GF-D8 (cell line): Measurements from ENCODE around the gene ERP44.
"Not testable (repeated sequence)": the region's sequence is repeated elsewhere in the genome, so short reads cannot be mapped to it uniquely, and the experiment has no call there.

ENCODE experiments used
- DNase-seq: peaks from one replicate; lab custom pipeline; 2025; lab: John Stamatoyannopoulos, UW

The ERP44 gene

DNA sequence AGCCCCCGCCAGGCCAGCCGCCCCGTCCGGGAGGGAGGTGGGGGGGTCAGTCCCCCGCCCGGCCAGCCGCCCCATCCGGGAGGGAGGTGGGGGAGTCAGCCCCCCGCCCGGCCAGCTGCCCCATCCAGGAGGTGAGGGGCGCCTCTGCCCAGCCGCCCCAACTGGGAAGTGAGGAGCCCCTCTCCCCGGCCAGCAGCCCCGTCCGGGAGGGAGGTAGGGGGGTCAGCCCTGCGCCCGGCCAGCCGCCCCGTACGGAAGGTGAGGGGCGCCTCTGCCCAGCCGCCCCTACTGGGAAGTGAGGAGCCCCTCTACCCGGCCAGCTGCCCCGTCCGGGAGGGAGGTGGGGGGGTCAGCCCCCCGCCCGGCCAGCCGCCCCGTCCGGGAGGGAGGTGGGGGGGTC, 30.8 kb downstream of the ERP44 start:
- DNase-seq, result not testable (repeated sequence)

DNA sequence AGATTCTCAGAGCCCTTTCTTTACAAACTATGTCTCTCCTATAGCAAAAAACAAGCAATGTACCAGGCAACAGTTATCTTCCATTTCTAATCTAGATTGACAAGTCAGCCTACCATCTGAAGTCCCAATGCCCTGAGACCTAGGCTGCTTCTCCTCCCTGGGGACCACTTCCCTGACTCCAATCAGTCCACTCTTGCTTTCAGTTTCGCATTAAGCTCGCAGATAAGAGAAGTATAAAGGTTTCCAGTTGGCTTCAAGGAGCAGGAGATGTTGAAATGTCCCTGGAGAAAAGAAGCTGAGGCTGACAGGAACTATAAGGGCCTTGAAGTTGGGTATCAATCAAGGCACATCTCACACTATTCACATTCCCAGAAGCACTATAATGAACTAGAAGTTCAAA, 32.3 kb downstream of the ERP44 start:
- peak; percentile 63 for DNase-seq

DNA sequence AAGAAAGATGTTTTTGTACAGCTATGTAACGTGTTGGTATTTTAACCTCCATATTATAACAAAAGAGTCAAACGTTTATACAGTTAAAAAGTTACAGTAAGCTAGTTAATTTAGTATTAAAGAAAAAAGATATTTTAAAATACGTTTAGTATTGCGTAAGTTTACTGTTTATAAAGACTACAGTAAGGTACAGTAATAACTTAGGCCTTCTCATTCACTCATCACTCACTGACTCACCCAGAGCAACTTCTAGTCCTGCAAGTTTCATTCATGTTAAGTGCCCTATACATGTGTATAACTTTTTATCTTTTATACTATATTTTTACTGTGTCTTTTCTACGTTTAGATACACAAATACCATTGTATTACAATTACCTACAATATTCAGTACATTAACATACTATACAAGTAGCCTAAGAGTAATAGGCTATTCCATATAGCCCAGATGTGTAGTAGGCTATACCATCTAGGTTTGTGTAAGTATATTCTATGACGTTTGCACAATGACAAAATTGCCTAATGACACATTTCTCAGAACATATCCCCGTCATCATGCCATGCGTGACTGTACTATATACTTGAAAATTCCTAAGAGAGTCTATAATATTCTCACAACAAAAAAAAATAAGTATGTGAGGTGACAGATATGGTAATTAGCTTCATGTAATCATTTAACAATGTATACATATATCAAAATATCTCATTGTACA, 33.8 kb downstream of the ERP44 start:
- DNase-seq, result no peak

DNA sequence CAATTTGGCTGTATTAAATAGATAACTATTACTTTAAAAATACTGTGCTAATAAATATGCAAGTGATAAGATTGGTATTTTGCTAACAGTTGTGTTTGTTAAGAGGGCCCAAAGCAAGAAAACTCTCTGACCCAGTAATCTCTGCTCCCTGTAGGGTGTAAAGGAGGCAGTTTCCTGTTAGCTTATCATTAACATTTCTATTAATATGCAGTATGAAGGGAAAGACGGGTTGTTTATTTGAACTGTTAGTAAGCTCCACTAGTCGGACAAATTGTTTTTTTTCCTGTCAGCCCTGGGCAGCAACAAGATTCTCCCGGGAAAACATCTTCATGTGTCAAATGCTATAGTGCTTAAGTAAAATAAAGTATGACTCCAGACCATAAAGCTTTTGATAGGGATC, 35.6 kb downstream of the ERP44 start:
- no peak for DNase-seq

DNA sequence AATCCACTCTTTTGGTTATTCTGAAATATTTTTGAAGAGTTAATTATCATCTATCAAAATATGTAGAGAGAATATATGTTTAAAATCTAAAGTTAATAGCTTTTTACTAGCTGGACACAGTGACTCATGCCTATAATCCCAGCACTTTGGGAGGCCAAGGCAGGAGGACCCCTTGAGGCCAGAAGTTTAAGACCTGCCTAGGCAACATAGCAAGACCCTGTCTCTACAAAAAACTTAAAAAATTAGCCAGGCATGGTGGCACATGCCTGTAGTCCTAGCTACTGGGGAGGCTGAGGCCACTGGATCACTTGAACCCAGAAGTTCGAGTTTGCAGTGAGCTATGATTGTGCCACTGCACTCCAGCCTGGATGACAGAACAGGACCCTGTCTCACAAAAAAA, 36.1 kb downstream of the ERP44 start:
- not testable (repeated sequence) for DNase-seq

DNA sequence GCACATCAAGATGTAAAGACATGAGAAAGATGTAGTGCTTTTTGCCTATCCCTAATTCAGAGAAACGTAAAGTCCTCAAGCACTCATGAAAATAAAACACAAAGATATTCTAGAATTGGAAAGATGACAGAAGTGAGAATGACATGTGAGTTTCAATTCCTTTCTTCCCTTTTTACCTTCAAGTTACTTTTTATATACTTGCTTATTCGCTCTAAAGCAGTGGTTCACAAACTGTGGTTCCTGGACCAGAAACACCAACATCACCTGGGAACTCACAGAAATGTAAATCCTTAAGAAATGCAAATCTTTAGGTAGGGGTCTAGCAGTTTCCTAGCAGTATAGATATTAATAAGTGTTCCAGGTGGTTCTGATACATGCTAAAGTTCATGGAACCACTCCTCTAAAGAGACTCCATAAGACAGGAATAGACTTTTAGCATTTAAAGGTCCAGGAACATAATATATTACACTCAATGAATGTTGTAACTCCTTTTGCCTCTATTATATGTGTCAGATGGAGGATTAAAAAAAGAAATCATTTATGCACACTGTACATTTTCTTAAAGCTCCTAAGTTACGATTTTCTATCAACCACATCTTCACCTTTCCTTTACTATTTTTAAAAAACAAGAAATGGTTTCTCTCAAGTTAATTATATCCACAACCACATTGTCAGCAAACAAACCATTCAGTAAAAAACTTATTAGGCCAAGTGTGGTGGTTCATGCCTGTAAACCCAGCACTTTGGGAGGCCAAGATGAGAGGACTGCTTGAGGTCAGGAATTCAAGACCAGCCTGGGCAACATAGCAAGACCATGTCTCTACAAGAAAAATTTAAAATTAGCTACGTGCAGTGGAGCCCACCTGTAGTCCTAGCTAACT, 39.9 kb downstream of the ERP44 start:
- no peak for DNase-seq

DNA sequence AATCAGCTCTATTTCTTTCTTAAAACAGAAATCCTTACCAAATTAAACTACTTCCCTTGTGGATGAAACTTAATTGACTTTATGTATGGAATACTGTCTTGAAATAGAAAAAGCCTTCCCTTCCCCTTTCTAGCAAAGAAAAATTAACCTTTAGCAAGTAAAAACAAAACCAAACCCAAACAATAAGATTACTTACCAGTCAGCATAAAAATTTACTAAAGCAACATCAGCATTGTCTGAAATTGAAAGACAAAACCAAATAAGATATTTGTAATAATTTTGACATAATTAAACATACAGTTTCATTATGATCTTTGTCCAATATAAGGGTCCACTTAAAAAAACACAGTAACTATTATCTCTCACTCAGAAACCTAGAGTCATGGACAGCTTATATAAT, 41.2 kb downstream of the ERP44 start:
- no peak for DNase-seq

DNA sequence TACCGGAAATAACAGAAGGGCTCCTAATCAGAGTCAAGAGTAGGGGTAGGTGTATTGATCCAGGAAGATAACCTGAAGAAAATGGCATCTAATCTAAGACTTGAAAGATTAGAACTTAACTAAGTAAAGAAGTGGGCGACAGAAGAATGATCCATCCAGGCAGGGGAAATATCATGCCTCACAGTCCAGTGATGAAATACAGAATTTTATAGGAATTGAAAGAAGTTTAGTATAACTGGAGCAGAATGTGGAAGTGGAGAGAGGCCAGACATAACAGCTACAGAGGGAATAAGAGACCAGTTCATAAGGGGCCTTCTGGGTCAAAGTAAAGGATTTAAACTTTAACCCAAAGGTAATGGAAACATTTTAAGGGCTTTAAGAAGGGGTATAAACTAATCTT, 42.2 kb downstream of the ERP44 start:
- no peak for DNase-seq

DNA sequence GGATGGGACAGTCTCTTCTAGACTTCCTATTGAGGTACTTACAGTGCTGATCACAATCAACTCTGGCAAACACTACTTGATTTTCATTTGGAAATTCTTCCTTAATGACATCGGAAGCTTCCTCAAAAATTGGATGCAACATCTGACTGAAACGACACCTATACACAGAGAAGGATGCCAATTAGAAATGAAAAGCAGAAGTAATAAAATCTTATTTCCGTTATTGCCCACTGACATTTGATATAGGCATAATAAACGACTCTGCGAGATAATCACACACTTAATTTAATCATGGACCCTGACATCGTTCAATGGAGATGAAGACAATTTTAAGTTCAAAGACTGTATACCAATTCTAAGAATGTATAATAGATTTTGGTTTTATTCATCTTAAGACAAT, 46.4 kb downstream of the ERP44 start:
- peak; percentile 47 for DNase-seq

DNA sequence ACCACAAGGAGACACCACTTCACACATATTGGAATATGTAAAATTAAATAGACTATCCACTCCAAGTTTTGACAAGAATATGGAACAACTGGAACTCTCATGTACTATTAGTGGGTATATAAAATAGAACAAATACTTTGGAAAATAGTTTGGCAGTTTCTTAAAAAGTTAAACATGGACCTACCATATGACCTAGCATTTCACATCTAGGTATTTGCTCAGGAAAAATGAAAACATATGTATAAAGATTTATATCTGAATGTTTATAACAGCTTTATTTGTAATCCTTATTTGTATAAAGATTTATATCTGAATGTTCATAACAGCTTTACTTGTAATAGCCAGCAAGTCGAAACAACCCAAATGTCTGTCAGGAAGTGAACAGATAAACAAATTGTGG, 49.2 kb downstream of the ERP44 start:
- no peak for DNase-seq

DNA sequence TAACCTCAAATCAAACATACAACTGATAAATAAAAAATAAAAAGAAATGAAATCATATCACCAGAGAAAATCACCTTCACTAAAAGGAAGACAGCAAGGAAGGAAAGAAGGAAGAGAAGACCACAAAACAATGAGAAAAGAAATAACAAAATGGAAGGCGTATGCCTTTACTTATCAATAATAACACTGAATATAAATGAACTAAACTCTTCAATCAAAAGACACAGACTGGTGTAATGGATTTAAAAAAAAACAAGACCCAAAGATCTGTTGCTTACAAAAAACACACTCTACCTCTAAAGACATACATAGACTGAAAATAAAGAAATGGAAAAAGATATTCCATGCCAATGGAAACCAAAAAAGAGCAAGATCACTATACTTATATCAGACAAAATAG, 60.3 kb downstream of the ERP44 start:
- no peak for DNase-seq

DNA sequence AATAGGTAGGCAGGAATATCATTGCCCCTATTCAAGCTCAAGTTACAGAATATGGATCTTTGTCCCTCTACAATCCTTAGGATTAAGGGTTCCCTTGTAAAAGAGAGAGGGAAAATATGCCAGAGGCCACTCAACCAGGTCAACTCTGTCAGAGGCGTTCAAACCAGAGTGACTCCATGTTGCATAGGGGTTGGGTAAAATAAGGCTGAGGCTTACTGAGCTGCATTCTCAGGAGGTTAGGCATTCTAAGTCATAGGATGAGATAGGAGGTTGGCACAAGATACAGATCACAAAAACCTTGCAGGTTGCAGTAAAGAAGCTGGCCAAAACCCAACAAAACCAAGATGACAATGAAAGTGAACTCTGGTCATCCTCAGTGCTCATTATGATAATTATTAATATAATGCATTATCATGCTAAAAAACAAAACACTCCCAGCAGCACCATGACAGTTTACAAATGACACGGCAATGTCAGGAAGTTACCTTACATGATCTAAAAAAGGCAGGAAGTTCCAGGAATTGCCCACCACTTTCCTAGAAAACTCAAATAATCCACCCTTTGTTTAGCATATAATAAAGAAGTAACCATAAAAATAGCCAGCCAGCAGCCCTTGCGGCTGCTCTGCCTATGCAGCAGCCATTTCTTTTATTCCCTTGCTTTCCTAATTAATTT, 64.8 kb downstream of the ERP44 start:
- DNase-seq, result peak; percentile 26

DNA sequence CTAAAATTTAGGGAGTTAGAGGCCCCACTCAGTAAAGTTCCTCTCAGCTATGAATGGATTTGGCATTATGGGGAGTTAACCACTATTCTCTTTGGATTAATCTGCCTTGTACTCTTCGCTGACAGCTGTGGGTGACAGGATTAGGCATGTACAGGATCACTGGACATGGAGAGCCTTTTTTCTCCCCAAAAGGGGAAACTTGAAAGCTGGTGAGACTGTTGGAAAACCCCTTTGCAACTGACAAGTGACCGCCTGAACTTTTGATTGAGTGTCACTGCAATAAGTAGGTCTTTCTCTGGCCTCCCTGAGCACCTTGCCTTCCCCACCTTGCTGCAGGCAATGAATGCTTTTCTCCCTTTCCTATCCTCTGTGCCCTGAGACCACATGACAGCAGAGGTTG, 68.3 kb downstream of the ERP44 start:
- no peak for DNase-seq

DNA sequence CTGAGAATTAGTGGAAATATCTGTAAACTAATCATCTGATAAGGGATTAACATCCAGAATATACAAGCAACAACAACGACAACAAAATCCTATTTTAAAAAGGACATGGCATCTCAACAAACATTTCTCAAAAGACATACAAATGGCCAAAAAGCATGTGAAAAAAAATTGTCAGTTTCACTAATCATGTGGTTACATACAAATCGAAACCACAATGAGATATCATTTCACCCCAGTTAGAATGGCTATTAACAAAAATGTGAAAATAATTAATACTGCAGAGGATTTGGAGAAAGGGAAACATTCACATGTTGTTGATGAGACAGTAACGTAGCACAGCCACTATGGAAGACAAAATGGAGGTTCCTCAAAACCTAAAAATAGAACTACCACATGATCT, 69.5 kb downstream of the ERP44 start:
- DNase-seq, result no peak

DNA sequence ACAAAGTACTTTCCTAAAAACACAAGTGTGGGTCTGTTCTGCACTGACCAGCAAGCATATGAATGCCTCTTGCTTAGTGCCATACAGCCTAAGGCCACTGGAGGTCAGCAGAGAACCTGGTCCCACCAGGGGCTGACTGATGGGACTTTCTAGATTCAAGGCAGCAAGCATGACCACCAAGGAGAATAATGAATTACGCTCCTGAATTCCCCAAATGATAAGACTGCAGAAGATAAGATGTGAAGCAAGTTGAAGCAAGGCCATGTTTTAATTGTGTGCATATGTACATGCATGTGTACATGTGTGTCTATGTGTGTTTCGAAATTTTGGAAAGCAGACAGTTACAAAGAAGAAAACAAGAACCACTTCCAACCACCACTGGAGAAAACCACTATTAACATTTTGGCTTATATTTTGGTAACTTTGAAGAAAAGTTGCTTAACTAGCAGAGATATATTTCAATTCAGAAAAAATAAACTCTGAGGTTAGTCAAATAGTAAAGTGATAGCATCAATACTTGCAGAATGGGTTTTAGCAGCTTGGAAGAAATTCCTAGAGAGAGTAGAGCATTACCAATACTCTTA, 70.5 kb downstream of the ERP44 start:
- peak; percentile 62 for DNase-seq

DNA sequence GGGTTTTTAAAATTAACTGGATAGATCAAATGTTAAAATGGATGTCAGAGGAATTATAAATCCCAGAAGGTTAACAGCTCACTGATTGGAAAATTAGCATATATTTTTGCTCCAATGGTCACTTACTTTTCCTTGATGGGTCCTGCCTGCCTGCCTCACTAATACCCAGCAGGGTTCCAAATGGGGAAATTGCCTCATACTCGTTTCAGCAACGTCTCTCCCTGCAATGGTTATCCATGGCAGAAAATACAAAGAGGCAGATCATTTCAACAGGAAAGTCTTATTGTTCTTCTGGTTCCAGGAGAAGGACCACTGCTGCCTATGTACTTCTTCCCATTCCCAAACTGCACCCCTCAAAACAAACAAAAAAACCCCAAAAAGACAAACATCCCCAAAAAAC, 71.3 kb downstream of the ERP44 start:
- no peak for DNase-seq

DNA sequence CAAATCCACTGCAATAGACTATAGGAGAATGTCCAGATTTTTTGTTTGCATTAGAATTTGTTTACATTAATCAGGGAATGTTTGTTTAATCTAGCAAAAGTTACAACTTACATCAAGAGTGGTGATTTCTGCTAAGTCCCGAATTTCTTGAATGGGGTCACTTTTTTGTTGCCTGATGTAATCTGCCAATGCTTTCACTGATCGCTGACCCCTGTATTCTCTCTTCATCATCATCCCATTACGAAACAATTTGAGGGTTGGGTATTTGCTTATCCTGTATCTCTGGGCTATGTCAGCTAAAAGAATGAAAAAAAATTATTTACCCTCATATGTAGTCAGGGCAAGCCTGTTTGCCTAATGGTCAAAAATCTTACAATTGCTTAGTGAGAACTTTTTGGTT, 76.9 kb downstream of the ERP44 start:
- no peak for DNase-seq

DNA sequence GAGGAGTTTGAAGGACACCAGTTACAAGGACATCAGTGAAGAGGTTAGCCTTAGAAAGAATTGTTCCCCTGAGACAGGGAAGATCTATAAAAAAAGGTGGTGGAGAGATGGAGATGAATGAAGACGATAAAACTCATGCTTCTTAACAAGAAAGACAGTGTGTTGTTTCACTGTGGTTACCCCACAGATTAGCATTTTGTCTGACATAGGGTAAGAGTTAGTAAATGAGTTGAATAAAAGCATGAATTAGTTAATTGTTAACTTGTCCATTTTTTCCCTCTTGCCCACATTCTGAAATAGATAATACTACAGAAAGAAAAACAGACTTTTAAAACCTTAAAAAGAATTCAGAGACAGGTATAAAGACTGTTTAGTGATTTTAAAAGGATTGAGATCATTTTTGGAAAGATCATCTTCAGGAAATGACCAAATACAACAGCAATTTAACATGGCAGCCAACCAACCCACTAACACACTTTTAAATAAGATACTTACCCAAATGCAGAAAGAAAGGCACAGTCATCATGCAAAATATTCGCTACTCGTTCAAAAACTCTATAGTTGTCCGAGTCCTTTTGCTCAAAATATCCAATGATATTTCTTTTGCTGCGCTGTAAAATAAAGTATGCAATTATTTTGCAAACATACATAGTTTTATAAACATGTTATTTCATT, 78.5 kb downstream of the ERP44 start:
- DNase-seq, result no peak

DNA sequence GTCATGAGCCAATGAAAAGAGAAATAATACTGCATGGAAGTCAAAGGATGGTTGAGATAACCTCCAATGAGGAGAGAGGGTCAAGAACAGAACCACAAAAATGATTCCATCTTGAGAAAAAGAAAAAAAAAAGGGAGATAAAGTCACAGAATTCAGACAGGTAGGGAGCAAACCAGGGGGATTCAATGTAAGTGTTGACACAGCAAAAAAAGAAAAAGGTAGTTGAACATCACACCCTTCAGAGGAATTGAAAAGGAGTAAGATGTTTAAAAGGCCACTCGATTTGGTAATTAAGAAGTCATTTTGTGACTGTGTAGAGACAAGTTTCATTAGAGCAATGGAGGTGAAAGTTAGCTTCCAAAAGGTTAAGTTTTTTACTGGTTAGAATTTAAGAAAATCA, 79.3 kb downstream of the ERP44 start:
- DNase-seq, result no peak

DNA sequence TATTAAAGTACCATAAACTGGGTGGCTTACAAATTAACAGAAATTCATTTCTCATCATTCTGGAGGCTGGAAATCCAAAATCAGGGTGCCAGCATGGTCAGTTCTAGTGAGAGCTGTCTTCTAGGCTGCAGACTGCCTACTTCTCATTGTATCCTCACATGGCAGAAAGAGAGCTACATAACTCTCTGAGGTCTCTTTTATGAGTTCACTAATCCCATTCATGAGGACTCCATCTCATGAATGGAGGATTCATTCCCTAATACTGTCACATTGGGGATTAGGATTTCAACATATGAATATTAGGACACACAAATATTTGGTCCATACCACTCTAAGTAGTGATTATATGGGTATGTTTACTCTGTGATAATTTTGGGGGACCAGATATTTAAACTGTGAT, 84.0 kb downstream of the ERP44 start:
- no peak for DNase-seq

DNA sequence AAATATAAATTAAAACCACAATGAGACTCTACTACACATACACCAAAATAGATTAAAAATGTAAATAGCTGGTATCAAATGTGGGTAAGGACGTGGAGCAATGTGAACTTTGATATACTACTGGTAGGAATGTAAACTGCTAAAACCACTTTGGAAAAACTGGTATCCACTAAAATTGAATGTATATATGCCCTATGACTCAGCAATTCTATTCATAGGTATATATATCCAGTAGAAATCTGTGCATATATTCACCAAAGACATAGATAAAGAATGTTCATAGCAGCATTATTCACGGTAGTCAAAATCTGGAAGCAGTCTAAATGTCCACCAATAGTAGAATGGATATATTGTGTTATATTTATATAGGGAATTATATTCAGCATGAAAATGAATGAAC, 85.2 kb downstream of the ERP44 start:
- no peak for DNase-seq

DNA sequence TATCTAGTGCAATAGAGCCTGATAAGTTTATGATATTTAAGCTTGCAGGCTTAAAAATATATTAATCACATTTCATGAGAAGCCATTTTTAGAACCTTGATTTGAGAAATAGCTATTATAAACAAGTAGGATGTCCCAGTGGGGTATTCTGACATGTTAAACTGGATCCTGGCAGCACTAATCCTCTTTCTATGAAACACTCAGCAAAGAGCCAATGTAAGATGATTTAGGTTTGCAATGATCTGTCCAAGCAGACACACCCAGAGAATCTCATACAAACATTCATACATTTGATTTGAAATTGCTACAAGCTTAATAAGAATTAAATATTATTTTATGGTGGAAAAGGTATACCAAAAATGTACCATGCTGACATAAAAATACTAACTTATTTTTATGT, 86.5 kb downstream of the ERP44 start:
- no peak for DNase-seq
